NCI-H1930 (cell line): Measurements from ENCODE around the gene SGMS1.
"Not testable (repeated sequence)": the region's sequence is repeated elsewhere in the genome, so short reads cannot be mapped to it uniquely, and the experiment has no call there.

ENCODE experiments used
- DNase-seq, 2 experiments: peaks; one replicate each; lab custom pipeline; 2025; lab: John Stamatoyannopoulos, UW

Gene SGMS1

DNA sequence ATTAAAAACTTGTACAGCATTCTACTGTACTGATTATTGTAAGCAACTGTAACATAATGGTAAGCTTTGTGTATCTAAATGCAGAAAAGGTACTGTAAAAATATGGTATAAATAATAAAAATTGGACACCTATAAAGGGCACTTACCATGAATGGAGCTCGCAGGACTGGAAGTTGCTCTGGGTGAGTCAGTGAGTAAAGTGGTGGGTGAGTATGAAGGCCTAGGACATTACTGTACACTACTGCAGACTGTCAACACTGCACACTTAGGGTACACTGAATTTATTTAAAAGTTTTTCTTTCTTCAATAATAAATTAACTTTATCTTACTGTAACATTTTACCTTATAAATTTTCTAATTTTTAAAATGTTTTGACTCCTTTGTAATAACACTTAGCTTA, 253.8 kb downstream of the SGMS1 start:
- DNase-seq: no peak

DNA sequence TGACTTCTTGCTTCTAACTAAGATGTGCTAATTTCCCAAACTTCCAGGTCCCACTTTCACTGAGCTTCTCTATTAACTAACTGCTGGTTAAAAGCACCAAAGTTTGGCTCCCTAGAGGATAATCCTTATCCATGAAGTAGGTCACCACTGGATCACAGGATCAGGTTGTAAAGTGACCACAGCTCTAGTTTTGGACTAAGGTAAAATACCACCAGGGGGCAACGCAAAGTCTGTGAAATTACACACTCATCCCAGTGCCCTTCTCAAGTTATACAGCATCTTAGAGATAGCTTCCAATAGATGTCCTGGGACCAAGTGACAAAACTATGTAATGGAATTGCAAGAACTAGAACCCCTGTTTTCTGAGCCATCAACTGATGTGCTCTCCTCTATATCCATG, 256.0 kb downstream of the SGMS1 start:
- DNase-seq: no peak

DNA sequence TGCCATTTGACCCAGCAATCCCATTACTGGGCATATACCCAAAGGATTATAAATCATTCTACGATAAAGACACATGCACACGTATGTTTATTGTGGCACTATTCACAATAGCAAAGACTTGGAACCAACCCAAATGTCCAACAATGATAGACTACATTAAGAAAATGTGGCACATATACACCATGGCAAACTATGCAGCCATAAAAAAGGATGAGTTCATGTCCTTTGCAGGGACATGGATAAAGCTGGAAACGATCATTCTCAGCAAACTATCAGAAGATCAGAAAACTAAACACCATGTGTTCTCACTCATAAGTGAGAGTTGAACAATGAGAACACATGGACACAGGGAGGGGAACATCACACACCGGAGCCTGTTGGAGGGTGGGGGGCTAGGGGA, 257.3 kb downstream of the SGMS1 start:
- not testable (repeated sequence) for DNase-seq

DNA sequence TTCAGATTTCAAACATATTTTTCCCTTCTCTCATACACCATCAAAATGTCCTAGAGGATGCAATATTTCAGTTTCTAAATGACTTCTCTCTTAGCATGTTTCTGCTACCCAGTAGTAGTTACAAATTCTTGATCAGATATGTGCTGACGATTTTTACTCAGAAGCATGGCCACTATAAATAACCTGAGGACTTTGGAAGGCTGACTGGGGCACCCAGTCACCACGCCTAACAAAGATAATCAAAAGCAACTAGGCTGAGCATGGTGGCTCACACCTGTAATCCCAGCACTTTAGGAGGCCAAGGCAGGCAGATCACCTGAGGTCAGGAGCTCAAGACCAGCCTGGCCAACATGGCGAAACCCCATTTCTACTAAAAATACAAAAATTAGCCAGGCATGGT, 259.0 kb downstream of the SGMS1 start:
- not testable (repeated sequence) for DNase-seq

DNA sequence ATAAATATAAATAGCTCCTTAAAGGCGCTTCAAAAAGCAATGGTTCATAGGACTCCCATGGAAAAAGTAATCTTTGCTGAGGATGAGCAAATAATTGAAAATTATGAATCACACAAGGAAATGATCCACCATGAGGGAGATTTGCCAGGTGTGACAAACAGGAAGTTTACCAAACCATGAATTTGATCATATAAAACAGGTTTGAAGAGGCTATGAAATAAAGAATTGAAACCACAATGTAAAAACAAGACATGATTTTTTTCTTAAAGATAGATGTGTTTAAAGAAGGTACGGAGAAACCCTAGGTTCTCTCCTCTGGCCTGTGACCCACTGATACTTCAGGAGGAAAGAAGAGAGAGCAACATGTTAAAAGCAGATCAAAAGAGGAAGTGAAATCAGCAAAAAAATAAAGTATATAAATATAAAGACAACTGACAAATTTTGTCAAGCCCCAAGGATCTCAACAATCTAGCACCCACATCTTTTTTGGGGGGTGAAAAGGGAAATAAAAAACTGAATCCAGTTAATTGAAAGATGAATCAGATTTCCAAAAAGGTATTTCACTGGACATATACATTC, 261.1 kb downstream of the SGMS1 start:
- no peak for DNase-seq

DNA sequence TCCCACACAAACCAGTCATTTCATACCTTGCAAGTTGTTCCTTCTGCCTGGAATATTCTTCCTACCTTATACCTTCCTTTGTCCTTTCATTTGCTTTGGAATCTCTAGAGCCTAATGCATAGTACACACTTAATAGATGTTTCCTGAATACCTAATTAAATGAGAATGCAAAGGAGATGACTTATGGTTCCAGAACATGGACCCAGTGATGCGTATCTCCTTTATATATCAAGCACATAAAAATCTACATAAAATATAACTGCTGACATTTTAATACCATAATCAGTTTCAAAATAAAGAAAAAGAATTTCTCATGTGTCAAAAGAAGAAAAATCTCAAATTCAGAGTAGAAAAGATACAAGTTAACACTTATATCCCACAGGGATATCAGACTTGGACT, 261.8 kb downstream of the SGMS1 start:
- DNase-seq: no peak

DNA sequence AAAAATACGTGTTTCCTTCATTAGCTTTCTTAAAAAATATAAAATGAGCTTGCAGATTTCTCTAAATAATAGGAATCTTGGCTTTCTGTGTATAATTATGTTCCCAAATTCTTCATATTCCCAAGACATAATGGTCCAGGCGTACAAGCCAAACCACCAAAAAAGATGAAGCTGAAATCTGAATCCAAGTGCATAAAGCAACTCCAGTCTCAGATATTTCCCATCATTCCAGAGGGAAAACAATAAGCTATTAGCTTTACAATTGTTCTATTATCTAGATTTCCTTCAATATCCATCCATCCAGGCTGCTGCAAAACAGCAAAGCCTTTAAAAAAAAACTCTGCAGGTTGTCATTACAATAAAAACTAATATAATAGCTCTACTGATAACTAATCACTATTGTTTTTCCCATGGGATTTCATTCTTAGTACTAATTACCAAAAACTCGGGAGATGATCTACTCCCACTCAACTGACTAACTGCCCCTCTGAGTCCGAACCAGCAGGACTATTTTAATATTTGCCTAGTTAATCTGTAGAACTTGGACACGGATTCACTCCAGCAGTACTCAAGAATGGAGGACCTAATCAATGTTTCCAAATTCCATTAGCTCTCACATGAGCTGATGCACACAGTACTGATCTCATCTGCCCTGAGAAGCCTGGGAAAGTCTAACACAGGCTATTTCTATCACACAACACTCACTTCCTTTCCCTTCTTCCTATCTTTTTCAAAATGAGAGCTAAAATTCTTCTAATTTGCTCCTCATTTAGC, 263.5 kb downstream of the SGMS1 start:
- no peak for DNase-seq

DNA sequence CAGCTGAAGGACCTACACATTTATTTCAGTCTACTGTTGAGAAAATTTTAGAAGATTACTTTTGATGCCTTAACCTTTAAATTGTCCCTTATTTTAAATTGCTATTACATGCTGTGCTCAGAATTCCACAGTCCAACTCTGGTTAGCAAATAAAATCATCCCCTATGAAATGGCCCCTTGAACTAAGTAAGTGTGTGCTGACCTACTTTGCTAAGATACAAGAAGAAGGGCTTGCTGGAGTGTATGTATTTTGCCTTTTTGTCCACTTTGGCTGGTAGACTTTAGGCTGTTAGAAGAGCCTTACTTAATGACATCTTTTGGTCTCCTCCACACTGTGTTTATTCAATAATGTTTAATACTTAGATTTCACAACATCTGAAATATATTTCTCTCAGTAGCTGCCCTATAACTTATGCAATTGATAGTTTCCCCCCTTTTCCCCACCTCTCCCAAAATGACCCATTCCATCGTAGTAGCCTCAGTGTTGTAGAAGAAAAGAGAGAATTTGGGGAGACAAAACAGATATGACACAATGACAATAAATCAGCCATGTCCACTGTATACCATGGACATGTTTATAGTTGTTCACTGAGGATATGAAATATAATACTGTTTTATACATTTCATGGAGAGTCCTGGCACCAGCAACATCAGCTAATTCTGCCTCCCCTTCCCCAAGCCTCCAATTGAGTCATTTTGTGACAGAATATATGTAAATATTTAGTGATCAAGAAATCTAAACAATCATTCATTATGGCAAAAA, 264.6 kb downstream of the SGMS1 start:
- no peak for DNase-seq

DNA sequence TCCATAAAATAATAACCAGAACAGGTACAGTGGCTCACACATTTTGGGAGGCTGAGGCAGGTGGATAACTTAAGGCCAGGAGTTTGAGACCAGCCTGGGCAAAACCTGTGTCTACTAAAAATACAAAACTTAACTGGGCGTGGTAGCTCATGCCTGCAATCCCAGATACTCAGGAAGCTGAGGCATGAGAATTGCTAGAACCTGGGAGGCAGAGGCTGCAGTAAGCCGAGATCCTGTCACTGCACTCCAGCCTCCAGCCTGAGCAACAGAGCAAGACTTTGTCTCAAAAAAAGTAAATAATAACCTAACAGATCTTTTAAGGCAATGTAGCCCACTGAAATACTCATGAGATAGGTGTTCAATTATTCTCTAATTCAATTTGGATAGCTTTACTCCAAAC, 265.3 kb downstream of the SGMS1 start:
- DNase-seq: no peak

DNA sequence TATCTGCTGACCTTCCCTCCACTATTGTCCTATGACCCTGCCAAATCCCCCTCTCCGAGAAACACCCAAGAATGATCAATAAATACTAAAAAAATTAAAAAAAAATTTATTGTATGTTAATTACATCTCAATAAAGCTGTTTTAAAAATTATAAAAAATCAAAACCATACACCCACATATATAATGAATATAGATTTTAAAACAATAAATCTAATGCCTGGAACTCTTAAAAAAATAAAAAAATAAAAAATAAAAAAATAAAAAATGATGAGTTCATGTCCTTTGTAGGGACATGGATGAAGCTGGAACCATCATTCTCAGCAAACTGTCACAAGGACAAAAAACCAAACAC, 267.3 kb downstream of the SGMS1 start:
- DNase-seq: not testable (repeated sequence)

DNA sequence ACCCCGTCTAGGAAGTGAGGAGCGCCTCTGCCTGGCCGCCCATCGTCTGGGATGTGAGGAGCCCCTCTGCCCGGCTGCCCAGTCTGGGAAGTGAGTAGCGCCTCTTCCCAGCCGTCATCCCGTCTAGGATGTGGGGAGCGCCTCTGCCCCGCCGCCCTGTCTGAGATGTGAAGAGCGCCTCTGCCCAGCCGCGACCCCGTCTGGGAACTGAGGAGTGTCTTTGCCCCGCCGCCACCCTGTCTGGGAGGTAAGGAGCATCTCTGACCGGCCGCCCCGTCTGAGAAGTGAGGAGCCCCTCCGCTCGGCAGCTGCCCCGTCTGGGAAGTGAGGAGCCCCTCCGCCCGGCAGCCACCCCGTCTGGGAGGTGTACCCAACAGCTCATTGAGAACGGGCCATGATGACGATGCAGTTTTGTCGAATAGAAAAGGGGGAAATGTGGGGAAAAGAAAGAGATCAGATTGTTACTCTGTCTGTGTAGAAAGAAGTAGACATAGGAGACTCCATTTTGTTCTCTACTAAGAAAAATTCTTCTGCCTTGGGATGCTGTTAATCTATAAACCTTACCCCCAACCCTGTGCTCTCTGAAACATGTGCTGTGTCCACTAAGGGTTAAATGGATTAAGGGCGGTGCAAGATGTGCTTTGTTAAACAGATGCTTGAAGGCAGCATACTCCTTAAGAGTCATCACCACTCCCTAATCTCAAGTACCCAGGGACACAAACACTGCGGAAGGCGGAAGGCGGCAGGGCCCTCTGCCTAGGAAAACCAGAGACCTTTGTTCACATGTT, 267.9 kb downstream of the SGMS1 start:
- not testable (repeated sequence) for DNase-seq

DNA sequence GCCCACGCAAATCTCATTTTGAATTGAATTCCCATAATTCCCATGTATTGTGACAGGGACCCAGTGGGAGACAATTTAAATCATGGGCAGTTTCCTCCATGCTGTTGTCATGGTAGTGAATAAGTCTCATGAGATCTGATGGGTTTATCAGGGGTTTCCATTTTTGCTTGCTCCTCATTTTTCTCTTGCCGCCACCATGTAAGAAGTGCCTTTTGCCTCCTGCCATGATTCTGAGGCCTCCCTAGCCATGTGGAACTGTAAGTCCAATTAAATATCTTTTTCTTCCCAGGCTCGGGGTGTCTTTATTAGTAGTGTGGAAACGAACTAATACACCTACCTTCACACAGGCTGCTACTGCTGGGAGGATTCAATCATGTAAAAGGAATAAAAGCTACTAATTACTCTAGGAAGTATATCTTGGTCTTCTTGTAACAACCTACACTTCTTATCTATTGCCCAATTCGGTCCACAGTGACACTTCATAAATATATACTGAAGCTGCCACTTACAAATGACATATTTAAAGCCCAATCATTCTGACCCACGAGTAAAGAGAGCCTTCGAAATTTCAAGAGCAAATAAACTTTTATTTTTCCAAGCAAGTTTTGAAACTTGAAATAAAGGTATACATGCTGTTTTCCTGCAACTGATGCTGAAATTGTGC, 272.1 kb downstream of the SGMS1 start:
- DNase-seq: no peak

DNA sequence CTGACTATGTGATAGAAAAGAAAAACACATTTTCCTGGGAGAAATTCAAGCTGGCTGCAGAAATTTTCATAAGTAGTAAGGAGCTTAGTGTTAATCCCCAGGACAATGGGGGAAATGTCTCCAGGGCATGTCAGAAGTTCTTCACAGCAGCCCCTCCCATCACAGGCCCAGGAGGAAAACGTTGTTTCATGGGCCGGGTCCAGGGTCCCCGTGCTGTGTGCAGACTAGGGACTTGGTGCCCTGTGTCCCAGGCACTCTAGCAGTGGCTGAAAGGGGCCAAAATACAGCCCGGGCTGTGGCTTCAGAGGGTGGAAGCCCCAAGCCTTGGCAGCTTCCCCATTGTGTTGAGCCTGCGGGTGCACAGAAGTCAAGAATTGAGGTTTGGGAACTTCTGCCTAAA, 273.4 kb downstream of the SGMS1 start:
- DNase-seq: no peak

DNA sequence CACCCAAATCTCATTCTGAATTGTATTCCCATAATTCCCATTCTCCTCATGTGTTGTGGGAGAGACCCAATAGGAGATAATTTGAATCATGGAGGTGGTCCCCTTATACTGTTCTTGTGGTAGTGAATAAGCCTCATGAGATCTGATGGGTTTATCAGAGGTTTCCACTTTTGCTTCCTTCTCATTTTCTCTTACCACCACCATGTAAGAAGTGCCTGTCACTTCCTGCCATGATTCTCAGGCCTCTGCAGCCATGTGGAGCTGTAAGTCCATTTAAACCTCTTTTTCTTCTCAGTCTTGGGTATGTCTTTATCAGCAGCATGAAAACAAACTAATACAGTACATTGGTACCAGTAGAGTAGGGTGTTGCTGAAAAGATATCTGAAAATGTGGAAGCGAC, 274.2 kb downstream of the SGMS1 start:
- DNase-seq: no peak

DNA sequence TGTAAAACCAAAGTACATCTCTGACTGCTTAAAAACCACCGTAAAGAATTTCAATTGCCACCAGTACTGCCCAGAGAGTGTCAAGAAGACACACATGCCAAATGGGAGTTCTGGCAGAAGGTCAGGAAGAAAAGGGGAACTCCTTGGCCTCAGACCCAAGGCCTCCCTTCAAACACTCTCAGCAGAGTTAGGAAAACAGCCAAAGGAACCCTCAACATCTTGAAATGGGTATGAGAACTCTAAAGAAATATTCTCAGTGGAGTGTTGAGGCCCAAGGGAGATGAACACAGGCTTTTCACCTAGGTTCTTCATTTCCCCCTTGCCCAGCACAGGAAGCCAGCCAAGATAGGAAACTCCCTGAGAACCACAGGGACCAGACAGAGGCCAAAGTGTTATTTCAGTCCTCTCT, 276.4 kb downstream of the SGMS1 start:
- no peak for DNase-seq

DNA sequence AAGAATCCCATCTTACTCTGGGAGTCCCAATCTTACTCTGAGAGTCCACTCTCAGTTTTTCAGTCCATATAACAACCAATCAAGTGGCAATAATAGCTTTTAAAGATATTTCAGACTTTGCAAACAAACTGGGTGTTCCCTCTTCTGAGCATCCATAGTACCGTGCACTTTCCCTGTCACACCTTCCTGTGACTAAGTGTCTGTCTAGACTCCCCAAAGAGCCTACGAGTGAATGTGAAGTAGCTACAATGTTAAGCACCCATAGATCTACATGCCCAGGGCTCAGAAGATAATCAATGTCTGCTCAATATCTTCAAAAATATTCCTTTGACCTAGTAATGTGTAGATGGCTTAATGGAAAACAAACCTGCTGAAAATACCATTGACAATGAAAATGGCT, 276.8 kb downstream of the SGMS1 start:
- no peak for DNase-seq

DNA sequence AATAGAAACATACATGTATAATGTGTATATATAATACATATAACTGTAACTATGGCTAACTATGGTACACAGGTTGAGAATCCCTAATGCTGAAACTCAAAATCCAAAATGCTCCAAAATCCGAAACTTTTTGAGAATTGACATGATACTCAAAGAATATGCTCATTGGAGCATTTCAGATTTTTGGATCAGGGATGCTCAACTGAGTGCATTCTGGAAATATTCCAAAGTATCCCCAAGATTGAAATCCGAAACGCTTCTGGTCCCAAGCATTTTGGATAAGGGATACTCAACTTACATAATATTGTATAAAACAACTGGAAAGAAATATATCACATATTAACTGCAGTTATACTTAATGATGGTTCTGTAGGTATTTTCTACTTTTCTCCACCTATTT, 278.2 kb downstream of the SGMS1 start:
- DNase-seq: no peak

DNA sequence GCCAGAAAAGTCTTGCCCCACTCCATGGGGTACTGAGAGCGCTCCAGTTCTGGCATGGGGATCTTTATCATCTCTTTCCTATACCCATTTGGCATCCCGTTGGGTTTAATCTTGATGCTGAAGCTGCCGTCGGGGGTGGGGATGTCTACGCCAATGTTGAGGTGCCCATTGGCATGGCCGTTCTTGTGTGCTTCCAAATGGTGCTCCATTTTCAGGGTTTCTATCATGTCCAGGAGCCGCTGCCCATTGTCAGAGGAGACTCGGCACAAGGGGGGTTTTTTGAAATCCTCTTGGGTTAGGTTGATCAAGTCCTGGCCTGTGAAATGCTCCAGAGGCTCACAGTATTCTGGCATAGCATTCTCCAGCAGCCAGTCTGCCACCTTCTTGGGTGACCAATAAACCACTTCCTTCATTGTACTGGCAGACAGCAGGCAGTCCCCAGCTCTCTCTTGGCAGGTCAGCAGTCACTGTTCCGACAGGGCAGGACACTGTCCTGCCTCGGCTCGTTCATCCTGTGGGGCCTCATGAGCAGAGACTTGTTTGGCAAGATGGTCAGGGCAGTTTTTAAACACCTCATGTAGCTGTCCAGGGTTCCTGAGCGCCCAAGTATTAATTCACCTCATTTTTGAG, 279.9 kb downstream of the SGMS1 start:
- no peak for DNase-seq

DNA sequence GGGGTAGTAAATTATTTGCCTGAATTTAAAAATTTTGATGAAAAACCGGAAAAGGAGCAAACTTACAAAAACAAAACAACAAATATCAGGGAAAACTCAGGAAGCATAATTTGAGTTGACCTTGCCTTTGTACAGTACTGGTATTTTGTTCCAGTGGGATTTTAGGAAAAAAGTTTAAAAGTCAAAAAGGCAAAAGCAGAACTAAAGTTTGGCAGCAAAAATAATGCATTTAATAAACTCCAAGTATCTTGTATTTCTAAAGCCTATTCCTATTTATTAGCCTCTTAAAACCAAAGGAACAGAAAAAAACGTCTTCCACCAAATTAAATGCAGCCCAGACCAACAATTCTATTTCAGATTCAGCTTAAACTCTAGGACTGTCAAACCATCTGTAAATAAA, 281.8 kb downstream of the SGMS1 start:
- DNase-seq: no peak

DNA sequence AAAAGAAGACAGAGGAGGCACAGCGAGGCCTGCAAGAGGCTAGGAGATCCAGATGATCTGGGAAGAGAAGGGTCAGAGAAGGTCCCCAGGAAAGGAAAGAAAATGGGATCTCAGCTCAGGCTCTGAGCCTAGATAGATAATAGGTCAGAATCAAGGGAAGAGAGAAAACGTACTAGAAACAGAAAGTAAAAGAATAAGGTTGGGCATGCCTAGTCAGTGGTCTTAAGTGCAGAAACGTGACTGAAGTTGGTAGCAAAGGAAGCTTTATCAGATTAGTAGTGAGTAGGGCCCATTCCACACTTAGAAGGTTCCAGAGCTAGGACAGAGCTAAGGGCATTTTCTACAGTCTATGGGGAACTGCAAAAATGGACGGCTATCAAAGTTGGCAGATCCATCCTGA, 287.6 kb downstream of the SGMS1 start:
- no peak for DNase-seq

DNA sequence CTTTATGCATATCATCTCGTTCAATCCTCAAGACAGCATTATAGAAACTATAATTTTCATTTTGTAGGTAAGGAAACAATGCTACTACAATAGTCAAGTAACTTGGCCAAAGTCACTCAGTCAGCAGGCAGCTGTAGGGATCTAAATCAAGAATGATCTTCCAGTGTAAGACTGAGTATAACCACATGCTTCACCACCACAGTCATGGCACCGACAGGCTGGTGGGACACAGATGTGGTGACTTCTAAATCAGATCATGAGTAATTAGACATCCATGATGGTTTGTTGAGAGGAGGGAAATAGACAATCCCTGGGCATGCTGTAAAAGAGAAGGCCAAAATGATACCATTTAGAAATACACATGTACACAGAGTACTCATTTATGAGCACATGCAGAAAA, 288.4 kb downstream of the SGMS1 start:
- DNase-seq: no peak

DNA sequence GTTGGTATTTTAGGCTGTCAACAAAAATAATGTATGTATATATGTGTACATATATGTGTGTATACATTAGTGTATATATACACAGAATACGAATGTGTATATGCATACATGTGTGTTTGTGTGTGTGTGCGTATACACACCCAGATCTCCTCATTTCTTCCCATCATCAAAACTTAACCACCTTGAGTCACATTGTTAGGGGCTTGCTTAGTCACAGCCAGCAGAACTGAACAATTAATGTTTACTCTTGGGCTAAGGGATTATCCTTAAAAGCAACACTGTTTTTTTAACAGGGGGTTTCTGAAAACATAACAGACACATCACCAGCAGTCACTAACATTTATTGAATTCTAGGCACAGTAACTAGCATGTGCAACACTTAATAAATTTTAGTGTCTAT, 289.5 kb downstream of the SGMS1 start:
- DNase-seq: no peak
